NCI-H82 (cell line): ENCODE measurements around the gene LCP1.

Source experiments
- DNase-seq: peaks from one replicate; lab custom pipeline; 2025; lab: John Stamatoyannopoulos, UW

The LCP1 gene

DNA sequence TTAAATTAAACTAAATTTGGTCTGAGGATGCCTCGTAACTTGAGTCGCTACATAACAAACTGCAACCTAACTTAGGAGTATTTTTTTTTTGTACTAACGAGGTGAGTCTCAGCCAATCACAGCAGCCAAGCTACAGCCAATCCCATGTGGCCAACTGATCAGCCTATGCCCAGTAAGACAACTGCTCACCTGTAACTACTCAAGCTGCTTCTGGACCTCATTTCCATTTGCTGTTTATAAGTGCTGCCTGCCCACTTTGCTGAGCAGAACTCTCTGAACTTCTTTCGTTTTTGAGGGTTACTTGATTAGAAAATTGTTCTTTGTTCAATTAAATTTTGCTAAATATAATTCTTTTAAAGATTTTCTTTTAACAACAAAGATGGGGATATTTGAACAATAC lies 81.0 kb downstream of the LCP1 start:
- DNase-seq: no peak

DNA sequence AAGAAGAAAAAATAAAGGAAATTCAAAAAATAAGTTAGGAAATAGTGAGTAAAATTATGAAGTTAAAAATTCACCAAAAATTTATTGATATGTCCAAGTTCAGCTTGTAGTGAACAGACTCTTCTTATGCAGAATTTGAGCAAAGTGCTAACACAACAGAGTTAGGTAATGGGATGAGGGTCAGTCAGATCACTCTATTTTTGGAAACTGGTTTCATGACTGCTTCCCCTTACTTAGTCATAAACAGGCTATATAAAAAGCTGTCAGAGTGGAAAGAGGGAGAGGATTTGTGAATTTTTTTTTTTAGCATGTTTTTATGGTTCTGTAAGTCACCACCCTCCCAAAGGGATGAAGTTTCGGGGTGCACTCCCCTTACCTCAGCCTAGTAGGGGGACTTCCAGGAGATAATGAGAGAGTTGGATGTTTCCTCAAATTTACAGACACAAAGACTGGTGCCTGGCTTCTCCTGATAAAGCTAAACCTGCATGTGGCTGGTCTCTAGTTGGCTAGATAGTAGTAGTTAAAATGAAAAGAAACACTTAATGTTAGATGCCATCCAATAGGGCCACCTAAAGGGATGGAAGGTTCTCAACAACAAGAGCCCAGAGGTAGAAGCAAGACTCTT lies 81.7 kb downstream of the LCP1 start:
- DNase-seq: no peak

DNA sequence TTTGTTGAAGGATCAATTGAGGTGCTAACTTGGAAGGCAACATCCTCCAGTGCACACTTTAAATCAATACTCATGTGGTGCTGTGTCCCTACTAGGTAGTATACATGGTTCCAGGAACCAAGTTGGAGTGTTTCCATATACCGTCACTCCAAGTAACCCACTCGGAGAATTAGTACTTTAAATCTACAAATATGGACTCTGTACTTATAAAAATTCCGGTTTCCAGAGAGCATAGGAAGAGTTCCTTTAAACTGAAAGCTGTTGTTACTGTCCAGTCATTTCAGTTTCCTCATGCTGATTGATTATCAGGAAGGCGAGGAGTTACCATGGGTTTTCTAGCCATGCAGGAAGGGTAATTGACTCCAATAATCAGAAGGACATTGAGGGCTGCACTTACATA lies 84.3 kb downstream of the LCP1 start:
- no peak for DNase-seq

DNA sequence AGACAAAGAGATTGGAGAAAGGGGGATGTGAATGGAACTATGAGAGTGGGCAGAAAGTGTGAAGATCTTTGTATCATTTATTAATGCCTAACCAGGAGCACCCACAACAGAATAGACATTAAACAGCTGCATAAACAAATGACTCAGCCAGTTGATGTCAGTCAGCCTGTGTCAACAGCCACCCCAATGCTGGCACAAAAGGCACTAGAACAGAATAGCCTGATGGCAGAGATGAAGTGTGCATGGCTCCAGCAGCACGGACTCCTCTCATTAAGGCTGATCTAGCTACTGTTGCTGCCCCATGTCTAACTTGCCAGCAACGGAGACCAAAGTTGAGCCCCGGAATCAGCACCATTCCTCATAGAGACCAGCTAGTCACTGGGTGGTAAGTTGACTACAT lies 85.0 kb downstream of the LCP1 start:
- DNase-seq: no peak

DNA sequence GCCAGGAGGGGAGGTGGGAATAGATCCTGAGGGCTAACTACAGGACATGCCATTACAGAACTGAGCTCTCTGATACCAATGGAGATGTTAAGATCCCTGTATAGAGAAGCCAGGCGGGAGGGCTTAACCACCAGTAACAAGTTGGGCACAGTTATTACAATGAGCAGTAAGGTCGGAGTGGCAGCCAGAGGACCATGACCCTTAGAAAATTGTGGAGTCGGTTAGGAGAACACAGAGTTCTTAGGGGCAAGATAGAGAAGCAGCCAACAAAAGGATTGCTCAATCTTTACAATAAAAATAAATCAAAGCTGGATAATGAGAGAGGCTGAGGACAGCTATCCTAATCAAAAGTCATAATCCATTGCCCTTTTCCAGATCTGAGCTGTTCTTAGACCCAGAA lies 87.5 kb downstream of the LCP1 start:
- no peak for DNase-seq

DNA sequence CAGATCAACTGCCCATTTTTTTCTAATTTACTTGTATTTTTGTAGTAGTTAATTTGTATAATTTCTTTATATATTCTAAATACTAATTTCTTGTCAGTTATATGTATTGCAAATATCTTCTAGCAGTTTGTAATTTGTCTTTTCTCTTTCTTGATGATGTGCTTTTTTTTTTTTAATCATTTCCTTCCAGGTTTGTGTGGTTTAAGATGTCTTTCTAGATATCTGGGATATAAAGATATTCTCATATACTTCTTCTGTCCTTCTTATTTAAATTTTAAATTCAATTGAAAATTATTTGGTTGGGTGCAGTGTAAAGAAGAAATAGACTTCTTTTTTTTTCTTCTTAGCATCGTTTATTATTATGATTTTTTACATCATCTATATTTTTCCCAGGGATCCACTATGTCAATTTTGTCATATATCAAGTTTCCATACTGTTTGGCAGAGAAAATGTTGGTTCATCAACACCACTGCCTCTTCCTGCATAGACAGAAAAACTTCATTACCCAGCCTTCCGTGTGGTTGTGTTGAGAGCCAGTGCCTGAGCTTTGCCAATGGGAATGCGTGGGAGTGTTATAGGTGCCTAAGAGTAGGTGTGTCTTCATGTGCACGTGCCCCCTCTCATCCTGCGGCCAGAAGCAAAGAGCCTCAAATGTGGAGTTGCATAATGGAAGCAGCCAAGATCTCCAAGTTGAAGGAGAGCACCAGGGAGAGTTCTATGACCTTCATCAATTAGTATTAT lies 93.0 kb downstream of the LCP1 start:
- DNase-seq: peak; percentile 23

DNA sequence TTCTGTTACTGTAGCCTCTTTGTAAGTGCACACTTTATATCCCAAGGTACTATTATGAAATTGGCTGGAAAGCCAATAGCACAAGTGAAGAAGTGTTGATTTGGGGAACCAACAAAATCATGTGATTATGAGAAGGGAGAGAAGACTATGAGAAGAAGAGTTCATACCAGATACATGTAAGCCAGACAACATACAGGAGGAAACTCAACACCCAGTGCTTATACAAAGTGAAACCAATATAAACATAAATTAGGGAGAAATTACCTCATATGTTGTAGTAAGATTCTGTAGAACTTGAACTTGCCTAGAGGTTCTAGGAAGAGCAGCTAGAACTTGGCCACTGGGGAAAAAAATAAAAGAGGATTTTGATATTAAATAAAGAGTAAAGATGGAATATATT lies 94.5 kb downstream of the LCP1 start:
- DNase-seq: no peak

DNA sequence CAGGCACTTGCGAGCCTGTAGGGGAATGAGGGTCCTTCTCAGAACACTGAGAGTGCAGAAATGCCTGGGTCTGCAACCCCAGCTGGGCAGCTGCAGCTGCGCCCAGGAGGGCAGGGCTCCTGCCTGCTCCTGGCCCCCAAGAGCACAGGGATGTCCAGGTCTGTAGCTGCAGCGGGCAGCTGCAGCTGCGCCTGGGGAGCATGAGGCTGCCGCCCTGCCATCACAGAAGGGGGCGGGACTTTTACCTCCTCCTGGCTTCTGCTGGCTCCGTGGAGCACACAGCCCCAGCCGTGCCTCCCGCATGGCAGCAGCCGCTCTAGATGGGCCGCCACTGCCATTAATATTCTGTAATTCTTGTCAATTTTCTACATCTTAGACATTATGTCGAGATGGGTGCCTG lies 95.0 kb downstream of the LCP1 start:
- DNase-seq: no peak

DNA sequence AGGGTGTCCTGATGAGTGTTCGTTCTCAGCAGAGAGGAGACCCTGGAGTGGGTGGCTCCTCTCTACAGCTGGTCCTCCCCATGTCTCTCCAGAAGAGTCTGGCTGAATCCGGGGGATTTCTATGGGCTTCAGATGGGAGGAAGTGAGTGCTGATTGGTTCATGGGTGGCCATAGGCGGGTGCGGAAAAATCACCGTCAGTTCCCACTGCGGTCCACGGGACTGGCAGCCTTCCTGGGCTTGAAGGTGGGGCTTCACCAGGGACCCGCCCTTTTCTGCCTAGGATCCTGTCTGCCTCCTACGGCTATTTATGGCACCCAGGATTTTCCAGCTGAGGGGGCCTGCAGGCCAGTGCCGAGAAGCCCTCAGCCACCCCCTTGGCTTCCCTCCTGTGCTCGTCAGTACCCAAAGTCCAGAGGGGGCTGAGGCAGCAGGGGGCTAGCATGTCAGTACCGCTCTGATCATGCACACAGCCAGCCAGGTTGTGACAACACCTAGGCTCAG lies 95.5 kb downstream of the LCP1 start:
- no peak for DNase-seq

DNA sequence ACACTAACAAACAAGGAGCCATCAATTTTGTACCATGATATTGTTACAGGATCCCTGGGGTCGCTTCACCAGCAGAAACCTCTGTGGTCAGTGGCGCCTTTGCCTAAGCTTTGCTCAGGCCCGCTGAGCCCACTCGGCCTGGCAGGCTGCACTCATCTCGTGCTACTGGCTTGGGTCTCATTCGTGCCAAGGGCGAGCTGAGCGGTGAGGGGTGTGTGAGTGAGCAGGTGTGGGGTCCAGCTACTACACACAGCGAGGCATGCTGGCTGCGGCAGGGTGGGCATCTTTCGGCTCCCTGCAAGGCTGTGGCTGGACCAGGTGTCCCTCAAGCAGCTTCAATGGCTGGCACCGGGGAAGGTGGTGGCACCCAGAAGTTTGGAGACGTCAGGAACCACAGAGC lies 96.2 kb downstream of the LCP1 start:
- no peak for DNase-seq

DNA sequence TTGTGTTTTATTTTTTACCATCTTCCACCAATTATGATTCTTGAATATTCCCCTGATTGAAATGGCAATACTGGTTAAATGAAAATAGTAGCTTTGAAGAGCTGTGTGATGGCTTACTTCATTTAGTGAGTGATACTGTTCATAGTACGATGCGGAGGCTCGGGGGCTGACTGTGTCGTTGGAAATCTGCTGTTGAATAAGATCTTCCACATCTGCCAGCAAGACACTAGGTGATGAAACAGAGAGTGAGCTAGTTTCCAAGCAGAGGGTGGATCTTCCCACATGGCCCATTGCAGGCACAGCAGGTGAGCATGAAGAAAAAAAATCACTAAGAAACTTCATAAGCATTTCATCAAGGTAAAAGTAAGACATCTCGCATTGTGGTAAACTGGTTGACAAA lies 99.7 kb downstream of the LCP1 start:
- DNase-seq: no peak

DNA sequence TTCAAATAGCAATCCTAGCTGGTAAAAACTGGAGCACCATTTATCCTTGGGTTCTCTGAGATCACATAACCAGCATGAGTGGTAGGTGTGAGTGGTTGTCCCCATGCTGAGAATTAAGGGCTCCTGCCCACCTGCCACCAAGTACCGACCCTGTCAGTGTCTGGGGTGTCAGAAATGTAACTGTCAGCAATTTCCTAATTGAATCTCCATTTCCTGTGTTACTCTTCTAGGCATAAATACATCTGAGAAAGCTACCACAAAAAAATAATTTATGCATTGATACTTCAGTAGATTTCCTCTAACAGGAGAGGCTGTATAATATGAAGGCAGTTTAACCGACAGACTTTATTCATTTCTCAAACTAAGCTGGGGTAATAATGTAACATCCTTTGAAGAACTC lies 102.2 kb downstream of the LCP1 start:
- no peak for DNase-seq

DNA sequence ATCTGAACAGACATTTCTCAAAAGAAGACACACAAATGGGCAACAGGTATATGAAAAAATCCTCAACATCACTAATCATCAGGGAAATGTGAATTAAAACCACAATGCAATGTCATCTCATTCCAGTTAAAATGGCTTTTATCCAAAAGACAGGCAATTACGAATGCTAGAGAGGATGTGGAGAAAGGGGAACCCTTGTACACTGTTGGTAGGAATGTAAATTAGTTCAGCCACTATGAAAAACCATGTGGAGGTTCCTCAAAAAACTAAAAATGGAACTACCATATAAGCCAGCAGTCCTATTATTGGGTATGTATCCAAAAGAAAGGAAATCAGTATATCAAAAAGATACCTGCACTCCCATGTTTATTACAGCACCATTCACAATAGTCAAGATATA lies 104.7 kb downstream of the LCP1 start:
- no peak for DNase-seq

DNA sequence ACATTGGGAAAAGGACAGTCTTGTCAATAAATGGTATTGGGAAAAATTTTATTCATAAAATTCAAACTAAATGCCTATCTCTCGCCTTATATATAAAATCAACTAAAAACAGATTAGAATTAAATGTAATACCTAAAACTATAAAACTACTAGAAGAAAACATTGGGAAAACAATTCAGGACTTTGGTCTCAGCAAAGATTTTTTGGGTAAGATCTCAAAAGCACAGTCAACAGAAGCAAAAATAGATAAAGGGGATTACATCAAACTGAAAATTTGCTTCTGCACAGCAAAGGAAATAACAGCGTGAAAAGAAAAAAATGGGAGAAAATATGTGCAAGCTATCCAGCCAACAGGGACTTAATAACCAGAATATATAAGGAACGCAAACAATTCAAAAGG lies 105.2 kb downstream of the LCP1 start:
- DNase-seq: no peak
